Epidermal melanocyte (primary cell): Measurements from ENCODE around the gene CHST14.

Source experiments
- DNase-seq: peaks from one replicate; pipeline ENCODE4 v3.0.0; 2011; ENCODE audit warnings: low spot score; ENCODE audit not compliant: insufficient read length

Gene CHST14, protein sequence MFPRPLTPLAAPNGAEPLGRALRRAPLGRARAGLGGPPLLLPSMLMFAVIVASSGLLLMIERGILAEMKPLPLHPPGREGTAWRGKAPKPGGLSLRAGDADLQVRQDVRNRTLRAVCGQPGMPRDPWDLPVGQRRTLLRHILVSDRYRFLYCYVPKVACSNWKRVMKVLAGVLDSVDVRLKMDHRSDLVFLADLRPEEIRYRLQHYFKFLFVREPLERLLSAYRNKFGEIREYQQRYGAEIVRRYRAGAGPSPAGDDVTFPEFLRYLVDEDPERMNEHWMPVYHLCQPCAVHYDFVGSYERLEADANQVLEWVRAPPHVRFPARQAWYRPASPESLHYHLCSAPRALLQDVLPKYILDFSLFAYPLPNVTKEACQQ

DNA sequence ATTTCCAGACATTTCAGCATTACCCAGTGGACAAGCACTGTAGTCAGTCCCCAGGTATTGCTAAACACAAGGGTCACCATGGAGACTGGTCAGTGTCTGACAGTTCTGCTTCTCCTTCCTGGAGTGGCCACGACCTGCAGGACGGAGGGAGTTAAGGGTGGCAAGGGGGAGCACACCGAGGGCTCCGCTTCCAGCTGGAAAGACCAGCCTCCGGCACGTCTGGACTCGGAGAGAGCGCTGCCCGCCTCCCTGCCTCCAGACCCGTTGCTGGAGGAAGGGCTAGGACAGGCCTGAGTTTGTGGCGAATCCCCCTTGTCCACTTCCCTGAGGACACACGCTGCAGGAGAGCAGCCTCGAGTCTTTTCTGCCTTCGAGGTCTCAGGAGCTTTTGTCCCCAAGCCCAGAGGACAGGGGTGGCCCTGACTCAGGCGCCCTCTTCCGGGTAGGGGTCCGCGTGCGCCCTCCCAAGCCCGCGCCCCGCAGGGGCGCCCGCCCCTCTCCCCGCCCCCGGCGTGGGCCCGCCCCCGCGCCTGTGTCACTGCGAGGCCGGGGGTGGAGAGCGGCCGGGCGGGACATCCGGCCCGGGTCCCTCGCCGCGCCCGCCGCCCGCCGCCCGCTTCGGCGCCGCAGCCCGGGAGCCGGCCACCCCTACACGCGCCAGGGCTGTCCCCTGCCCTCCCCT, at the start of gene CHST14:
CHST14 (plus strand) TSS at position 562 of the 682 bp plus-strand sequence. CDS start 230 bp downstream, outside the sequence.
- peak; percentile 72 for DNase-seq

DNA sequence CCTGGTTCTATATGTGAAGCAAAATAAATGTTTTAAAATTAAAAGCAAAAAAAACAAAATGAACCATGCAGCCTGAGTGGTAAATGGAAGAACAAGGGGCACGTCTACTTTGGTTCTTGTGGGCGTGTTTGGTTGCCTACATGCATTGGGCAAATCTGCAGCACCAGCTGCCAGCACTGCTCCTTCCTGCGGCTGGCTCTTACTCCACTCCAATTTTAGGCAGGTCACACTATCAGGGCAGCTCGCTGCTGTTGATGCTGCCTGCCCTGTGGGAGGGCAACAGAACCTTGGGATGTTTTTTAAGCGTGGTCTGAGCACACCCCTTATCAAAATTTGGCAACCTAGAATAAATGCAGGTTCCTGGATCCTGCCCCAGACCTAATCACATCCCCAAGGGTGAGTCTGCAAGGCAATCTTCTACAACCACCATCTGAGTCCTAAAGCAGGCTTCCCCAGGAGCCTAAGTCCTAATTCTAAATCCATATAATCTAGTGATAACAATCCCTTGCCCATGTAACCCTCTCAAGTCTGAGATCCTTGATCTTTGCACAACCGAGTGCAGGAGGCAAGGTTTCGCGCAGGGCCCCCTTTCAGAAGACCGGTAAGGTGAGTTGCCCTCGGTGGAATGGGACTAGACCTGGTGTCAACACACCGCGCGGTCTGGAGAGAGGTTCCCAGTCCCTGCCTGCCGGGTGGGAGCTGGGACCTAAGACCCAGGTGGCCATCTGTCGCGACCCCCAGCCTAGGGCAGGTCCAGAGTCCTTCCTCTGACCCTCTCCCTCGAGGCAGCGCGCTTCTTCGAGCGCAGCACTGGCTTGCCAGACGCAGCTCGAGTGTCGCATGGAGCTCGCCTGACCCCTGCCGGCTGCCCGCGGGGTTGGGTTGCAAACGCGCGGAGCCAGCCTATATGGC, 49.3 kb upstream of the CHST14 start:
- DNase-seq = peak; percentile 72

DNA sequence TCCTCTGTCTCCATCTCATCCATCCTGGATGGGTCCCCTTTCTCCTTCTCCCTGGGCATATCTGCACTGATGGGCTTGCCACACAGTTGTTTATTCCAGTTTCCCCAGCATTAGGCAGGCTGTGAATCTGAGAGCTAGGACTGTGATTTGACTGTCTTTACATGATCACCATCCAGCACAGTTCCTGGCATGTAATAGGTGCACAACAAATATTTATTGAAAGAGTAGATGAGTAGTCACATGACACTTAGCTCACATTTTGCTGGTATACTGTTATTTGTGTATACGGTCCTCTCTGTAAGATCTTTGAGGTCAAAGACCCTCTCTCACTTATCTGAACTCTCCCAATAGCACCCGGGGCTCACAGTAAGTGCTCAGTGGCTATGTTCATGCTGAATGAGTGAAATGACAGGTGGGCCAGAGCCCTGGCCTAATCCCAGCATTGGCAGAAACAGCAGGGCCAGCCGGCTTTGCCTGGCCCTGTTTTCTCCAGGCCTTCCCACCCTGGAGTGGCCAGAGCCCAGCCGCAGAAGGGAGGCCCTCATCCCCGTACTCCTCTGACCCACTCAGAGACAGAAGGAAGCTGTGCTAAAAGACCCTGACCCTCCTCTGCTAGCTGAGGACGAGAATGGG, 46.2 kb upstream of the CHST14 start:
- DNase-seq = no peak

DNA sequence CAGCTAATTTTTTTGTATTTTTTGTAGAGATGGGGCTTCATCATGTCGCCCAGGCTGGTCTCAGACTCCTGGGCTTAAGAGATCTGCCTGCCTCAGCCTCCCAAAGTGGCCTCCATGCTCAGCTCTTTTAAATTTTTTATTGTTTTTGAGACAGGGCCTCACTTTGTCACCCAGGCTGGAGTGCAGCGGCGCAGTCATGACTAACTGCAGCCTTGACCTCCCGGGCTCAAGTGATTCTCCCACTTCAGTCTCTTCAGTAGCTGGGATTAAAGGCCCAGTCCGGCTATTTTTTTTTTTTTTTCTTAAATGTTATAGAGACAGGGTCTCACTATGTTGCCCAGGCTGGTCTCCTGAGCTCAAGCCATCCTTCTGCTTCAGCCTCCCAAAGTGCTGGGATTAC, 45.1 kb upstream of the CHST14 start:
- DNase-seq = no peak

DNA sequence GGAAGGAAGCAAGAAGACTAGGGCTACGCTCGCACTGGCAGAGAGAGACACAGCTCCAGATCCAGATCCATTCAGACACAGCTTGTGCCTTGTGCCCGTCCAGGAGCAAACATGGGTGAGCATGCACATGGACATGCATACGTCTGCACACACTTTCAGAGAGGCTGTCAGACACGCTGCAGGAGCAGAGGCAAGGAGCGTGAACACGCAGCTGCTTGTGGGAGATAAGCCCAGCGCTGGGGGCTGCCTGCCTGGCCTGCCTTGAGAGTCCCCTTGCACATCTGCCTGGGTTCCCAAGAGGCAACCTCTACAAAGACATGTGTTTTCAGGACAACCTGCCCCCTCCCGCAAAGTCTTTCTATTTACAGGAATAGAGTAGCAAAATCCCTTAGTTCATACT, 43.6 kb upstream of the CHST14 start:
- DNase-seq = no peak

DNA sequence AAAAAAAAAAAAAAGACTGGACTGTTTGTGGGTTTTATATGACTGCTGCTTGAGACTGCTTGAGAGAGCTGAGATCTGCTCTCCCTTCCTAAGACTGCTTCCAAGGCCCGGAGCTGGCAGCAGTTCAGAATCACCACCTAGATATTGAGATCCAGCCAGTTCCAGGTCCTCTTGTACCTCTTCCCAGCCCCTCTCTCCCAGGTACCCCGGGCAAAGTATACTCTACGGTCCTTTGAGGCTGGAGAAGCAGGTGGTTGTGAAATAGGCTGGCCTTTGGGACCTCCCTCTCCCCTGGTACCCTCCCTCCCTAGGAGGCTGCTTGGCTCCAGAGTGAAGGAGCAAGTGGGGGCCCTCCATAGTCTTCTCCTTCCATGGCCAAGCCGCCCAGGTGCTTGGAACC, 42.6 kb upstream of the CHST14 start:
- no peak for DNase-seq

DNA sequence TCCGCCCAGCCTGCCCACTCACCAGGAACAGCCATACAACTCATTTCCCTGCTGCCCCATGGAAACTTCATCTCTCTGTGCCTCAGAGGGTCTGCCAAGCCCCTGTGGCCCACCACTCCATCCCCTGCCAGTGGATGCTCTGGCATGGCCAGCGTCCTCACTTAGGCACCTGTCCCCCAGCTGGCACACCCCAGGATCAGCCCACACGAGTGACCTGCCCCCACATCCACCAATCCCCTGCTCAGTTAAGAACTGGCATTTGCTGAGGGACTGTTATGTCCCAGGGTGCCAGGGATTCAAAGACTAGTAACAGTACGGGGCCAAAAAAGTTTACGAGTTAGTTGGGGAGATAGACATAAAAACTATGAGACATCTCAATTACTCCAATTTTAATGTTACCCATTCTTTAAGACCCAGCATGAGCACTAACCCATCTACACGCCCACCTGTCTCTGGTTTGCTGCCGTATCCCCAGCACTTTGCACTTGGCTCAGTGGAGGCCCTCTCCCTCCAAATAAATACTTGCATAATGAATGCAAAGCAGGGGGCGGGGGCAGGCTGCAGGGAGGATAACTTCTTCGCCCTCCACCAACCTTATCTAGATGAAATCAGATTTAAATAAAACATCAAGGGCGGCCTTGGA, 41.6 kb upstream of the CHST14 start:
- DNase-seq = no peak

DNA sequence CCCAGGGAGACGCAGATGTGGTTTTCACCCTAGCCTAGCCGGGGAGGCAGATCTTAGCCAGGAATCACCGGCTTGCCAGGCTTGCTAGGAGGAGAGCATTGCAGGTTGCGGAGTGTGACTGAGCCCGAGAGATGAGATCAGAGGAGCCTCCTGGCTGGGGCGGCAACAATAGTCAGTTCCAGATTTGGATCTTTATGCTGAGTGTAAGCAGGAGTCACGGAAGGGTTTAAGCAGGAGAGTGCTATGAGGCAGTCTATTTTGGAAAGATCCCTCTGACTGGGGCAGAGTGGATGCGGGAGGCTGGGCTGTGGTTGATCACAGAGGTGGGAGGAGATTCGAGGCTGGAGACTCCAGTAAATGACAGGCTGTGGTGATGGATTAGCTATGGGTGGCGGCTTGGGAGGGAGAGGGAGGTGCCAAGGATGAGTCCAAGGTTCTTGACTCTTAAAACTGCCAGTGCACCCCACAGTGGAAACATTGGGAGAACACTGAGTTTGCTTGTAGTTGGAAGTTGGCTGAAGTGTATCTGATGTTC, 40.4 kb upstream of the CHST14 start:
- DNase-seq = peak; percentile 12

DNA sequence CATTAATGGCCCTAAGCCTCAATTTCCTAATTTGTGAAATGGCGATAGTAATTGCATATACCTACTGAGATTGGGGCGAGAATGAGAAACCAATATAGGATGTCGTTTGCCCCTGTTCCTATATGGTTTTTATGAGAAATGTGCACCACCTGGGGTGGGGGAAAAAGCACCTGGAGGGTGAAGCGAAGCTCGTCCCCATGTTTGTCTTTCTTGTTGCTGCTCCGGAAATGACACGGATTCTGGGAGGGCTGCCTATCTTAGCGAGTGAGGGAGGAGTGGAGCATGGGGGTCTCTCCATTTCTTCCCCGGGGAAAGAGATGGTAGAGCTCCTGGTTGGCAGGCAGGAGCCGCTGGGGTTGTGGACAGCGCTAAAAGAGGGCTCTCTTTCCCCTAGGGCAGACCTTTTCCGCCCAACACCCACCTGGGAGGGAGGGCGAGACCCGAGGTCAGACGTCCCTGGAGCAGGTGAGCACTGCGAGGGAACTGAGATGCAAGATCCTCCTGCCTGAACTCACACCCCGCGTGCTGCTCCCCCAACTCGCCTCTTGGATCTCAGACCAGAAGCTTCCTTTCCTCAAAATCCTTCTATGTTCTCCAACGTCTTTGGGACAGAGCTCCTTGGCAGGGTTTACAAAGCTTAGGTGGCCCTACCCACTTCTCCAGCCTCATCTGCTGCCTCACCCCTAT, 35.6 kb upstream of the CHST14 start:
- DNase-seq = no peak

DNA sequence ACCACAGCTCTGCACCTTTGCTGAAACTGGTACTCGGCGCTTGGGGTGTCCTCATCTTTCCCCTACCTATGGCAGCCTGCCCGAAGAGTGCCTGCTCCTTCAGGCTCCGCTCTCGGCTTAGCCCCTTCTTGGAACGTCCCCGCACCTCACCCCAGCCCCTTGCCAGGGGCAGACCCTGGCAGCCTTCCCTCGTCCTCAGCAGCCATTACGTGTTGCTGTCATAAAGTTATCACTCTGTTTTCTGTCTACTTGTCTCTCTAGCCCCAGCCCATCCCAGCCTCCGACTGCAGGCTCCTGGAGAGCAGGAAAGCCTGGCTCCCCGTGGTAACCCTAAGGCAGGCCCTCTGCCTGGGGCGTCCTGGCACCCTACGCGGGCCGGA, 35.1 kb upstream of the CHST14 start:
- peak; percentile 16 for DNase-seq

DNA sequence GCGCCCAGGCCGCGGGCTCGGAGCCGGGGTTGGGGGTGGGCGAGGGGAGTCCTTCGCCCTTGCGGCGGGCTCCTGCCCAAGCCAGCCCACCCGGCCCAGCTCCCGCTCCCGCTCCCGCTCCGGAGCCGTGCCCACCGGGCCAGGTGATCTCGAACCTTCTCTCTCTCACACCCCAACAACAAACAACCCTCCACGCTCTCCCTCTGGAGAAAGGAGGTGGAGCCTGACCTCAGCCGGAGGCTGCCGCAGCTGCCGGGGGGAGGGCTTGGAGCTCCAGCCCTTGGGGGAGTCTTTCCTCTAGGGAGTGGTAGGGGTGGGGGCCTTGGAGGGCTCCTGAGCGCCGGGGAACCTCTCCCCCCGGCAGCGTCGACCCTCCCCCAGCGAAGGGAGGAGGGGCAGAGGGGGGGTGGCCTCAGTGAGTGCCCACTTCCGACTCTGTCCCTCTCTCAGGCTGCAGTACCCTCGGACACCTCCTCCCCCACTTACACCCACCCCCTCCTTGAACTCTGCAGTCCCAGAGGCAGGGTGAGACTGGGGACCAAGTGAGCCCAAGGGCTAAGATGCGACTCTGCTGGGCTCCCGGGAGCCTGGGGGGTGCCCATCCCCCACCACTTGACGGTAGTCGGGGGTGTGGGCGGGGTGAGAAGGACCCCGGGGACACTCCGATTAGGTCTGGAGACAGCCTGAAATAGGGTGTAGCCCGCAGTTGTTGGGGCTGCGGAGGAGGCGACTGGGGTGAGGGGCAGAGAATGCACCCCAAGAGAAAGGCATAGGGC, 34.5 kb upstream of the CHST14 start:
- DNase-seq = peak; percentile 29

DNA sequence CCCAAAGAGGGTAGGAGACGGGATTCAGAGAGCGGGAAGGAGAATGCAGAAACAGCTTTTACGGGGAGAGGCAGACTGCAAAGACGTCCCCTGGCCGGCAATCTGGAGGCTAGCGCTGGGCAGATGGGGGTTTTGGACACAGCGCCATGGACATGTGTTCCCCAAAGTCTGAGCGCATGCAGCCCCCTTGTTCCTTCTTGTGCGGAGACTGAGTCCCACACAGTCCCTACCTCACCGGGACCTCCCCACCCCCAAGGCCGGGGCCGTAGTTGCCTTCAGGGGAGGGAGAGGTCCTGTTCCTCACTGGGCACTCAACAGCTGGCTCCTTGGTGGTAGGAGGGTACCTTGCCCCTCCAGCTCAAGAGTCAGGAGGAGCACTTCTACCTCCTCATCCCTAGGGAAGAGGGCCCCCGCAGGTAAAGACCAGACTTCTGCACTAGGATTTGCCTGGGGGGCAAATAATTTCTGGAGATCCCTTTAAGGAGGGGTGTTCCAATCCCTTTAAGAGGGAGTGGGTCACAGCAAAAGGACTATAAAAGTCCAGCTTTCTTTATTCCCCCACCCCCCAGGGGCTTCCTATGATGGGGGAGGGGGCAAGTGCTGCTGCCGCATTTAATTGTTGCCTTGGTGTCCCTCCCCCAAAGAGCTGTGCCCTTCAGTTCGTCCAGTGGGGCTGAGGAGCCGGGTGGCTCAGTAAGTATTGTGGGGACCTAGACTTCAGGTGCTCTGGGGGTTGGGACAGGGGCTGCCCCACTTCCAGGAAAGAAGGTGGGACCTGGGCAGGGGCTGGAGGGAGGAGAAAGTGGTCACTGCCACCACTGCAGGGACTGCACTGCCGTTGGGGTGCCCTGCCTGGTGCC, 33.7 kb upstream of the CHST14 start:
- DNase-seq = peak; percentile 23

DNA sequence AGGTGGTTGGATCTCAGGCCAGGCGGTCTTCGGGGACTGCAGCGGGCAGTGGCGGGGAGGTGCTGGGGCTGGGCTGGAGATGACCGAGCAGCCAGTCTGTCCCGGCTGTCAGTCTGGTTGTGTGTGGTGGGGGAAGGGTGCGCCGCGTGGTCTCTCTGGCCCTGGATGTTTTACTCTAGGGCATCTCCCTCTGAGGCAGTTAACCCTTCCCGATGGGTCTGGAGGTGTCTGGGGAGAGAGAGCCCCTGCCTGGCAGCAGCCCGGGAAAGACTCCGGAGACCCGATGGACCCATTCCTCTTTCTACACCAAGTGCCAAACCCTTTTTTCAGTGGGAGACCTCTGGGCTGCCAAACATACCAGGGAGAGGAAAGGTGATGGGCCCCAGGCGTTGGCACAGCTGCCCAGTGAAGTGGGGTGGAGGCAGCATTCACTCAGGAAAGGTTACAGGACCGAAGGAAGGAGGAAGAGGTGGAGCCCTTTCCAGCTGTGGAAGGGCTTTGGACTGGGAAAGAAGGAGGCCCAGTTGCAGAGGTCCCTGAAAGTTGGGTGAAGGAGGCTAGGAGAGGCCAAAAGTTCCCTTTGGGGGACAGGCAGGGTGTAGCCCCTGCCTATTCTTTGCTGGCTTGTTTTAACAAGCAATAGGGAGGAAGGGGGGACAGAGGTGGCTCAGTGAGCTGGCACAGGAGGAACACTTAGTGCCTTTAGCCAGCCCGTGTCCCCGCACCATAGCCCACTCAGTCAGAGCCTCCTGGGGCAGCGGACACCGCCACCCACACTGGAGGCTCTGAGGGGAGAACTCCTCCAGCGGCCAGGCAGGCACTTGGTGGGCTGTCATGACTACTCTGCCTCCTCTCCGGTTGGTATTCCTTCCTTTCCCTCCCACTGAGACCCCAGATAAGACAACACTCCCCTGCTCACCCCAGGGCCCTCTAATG, 32.8 kb upstream of the CHST14 start:
- DNase-seq = peak; percentile 12

DNA sequence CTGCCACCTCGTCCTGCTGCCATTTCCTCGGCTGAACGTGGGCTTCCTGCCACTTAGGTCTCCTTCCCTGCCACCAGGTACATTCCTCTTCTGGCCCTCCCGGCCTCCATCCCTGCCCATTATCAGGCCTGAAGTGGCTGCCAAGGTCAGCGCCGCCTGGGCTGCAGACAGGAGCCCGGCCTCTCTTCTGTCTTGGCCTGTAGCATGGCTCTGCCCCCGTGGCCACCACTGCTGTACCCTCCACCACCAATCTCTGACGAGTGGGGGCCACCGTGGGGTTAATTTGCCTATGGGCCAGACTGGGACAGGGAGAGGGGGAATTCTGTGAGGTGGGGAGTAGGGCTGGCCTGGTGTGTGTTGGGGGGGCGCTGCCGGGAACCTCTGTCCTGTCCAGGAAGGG, 32.1 kb upstream of the CHST14 start:
- DNase-seq = no peak

DNA sequence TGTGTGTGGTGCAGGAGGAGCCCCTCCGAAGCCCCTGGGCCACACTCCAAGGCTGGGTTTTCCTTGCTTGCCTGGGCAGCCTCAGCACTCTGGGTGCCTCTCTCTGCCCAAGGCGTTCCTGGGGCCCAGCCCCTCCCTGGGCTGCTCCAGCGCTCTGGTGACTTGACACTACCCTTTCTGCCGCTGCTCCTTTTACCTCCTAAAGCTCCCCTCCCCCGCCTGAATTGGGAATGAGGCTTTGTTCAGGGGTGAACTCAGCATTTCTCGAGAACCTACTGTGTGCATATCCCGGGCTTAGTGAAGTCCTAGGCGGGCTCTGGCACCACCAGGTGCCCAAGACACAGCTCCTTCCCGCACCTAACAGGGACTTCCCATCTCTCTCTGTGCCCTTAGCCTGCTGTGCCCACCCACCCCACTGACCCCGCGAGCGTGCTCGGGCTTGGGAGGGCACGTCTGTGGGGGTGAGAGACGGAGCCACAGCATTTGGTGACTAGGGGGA, 31.3 kb upstream of the CHST14 start:
- DNase-seq = no peak

DNA sequence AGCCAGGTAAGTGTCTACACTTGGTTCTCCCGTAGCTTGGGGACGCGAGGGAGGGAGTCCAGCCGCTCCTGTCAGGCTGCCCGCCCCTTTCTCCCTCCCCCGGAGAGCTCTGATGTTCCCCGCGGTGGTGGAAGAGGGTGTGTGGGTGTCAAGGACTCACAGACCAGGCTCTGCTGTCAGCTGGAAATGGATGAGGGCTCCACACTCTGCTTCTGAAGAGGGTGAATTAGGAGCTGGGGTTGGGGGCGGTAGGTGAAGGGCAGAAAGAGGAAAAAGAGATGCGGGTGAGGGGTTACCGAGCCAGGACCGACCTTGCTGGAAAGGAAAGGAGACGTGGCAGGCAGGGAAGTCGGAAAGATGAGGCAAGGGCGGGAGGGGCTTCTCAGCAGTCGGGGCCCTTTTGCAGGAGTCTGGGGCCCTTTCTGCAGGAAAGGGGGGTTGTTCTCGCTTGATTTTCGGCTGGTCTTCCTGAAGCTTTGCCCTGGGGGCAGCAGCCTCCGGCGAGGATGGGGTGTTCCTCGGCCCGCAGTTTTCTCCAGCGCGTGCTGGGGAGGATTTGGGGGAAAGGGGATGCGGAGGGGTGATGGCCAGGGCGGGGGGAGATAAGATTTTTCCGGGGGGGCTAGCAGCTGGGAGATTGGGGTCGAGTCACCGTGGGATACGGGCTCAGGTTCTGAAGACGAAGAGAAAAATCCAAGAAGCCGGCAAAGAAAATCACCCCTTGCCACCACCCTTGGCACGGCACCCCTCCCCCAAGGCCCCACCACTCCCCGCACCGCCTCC, 30.6 kb upstream of the CHST14 start:
- peak; percentile 22 for DNase-seq
